HG03439 (cell line): ENCODE results near the gene SUPT6H.

Source experiments
- ATAC-seq: cut with Tn5 transposase; IDR thresholded peaks from one replicate; pipeline ENCODE4 v1.9.1; 2021; ENCODE audit warnings: mild to moderate bottlenecking, moderate library complexity; ENCODE audit not compliant: unreplicated experiment

The SUPT6H gene

GRCh38 chr17:28700278-28700677 lies 38.3 kb downstream of the SUPT6H start:
- no peak for ATAC-seq

- no peak for ATAC-seq
These were observed 39.0 kb downstream of the SUPT6H start for GRCh38 chr17:28700830-28701492.

- ATAC-seq: no peak
These were observed 40.2 kb downstream of the SUPT6H start for GRCh38 chr17:28702026-28702751.

- ATAC-seq: no peak
These were observed 40.7 kb downstream of the SUPT6H start for GRCh38 chr17:28702752-28703150.

- no peak for ATAC-seq
These were observed 41.7 kb downstream of the SUPT6H start for GRCh38 chr17:28703552-28704218.

- ATAC-seq: no peak
These were observed 42.3 kb downstream of the SUPT6H start for GRCh38 chr17:28704219-28704858.

- ATAC-seq: no peak
These were observed 43.2 kb downstream of the SUPT6H start for GRCh38 chr17:28705074-28705659.

GRCh38 chr17:28705728-28706334 lies 43.8 kb downstream of the SUPT6H start:
- ATAC-seq: no peak

- ATAC-seq: no peak
These were observed 44.7 kb downstream of the SUPT6H start for GRCh38 chr17:28706471-28707338.

- ATAC-seq: no peak
These were observed 45.3 kb downstream of the SUPT6H start for GRCh38 chr17:28707339-28707720.

- peak; percentile 77 for ATAC-seq
These were observed 49.1 kb downstream of the SUPT6H start for GRCh38 chr17:28710861-28711722.

GRCh38 chr17:28711723-28712031 lies 49.7 kb downstream of the SUPT6H start, which contains the start of gene PROCA1:
Gene PROCA1 (minus strand): TSS chr17:28711888. CDS start chr17:28711660, 228 bp downstream.
- no peak for ATAC-seq

GRCh38 chr17:28712032-28712704 lies 50.2 kb downstream of the SUPT6H start:
- ATAC-seq: no peak

- ATAC-seq: no peak
These were observed 50.9 kb downstream of the SUPT6H start for GRCh38 chr17:28712705-28713415.

- no peak for ATAC-seq
These were observed 52.3 kb downstream of the SUPT6H start for GRCh38 chr17:28714281-28714680.

- ATAC-seq: no peak
These were observed 53.2 kb downstream of the SUPT6H start for GRCh38 chr17:28715217-28715616.

GRCh38 chr17:28716740-28717577 lies 55.0 kb downstream of the SUPT6H start:
- no peak for ATAC-seq
